PFSK-1 (cell line): ENCODE measurements around the gene PPM1J.

Source experiments
- FOXP2 ChIP-seq: optimal IDR thresholded peaks from 2 replicates; pipeline ENCODE3; 2011; ENCODE audit warnings: borderline replicate concordance, control low read depth, inconsistent platforms; ENCODE audit not compliant: insufficient read depth; ENCODE audit errors: extremely low read length, extremely low read depth
- POLR2AphosphoS5 ChIP-seq: IDR thresholded peaks from 2 replicates; pipeline ENCODE4 v1.6.1; 2012; ENCODE audit warnings: low read depth, mild to moderate bottlenecking, control low read depth, low read length, moderate library complexity
- REST ChIP-seq, 2 experiments: IDR thresholded peaks; 2 replicates each; pipeline versions ENCODE4 v1.6.1 to v1.8.0; 2011 to 2012; ENCODE audit warnings: low read depth in 2 of 2, low read length in 2 of 2, control low read depth in 1 of 2, inconsistent platforms in 1 of 2, mild to moderate bottlenecking in 1 of 2, moderate library complexity in 1 of 2; ENCODE audit not compliant: insufficient read depth in 1 of 2
- SIN3A ChIP-seq: IDR thresholded peaks from 2 replicates; pipeline ENCODE4 v1.6.1; 2012; ENCODE audit warnings: mild to moderate bottlenecking, low read length, moderate library complexity, borderline replicate concordance; ENCODE audit not compliant: insufficient read depth
- TAF1 ChIP-seq: IDR thresholded peaks from 2 replicates; pipeline ENCODE4 v1.6.1; 2012; ENCODE audit warnings: low read length, control low read depth, borderline replicate concordance; ENCODE audit not compliant: insufficient read depth

- TF ChIP-seq POLR2AphosphoS5: no peak
- no peak for TF ChIP-seq TAF1
- TF ChIP-seq REST (IDR thresholded peaks at IDR 0.05; ENCODE audit: insufficient read depth in 1 of 2, low read depth in 2 of 2, low read length in 2 of 2): no peak
- TF ChIP-seq SIN3A: no peak
- no peak for TF ChIP-seq FOXP2
These were observed 1.4 kb downstream of the PPM1J start for GRCh38 chr1:112713466-112714312.
